KMS-11 (cell line): Measurements from ENCODE around the gene SEMA3D.
"Not testable (repeated sequence)": the region's sequence is repeated elsewhere in the genome, so short reads cannot be mapped to it uniquely, and the experiment has no call there.

ENCODE experiments used
- H2AFZ ChIP-seq: fragments of 200-600 bp; sonication (generic); 2 replicates; pipeline ENCODE4 v1.6.1; 2016; ENCODE audit warnings: antibody characterized with exemption, mixed run types, low read depth
- H3K27ac ChIP-seq: fragments of 200-600 bp; sonication (generic); 2 replicates; pipeline ENCODE4 v1.6.1; 2016; ENCODE audit warnings: mild to moderate bottlenecking, mixed run types
- H3K27me3 ChIP-seq: fragments of 200-600 bp; sonication (generic); 2 replicates; pipeline ENCODE4 v1.6.1; 2017; ENCODE audit warnings: mild to moderate bottlenecking, low read depth, mixed run types, moderate library complexity; ENCODE audit not compliant: insufficient read depth
- H3K36me3 ChIP-seq: fragments of 200-600 bp; sonication (generic); 2 replicates; pipeline ENCODE4 v1.6.1; 2017; ENCODE audit warnings: mild to moderate bottlenecking, mixed run types; ENCODE audit not compliant: insufficient read depth
- H3K4me1 ChIP-seq: fragments of 200-600 bp; sonication (generic); 2 replicates; pipeline ENCODE4 v1.6.1; 2016; ENCODE audit warnings: mild to moderate bottlenecking, low read depth, mixed run types; ENCODE audit not compliant: poor library complexity, severe bottlenecking
- H3K4me2 ChIP-seq: fragments of 200-600 bp; sonication (generic); 2 replicates; pipeline ENCODE4 v1.7.0; 2016; ENCODE audit warnings: mild to moderate bottlenecking, mixed run types
- H3K4me3 ChIP-seq: fragments of 200-600 bp; sonication (generic); IDR thresholded peaks from 2 replicates; pipeline ENCODE4 v1.6.1; 2017; ENCODE audit warnings: low read depth, low read length, mixed read lengths; ENCODE audit not compliant: insufficient read depth
- H3K79me2 ChIP-seq: fragments of 200-600 bp; sonication (generic); 2 replicates; pipeline ENCODE4 v1.6.1; 2016; ENCODE audit warnings: low read depth, mixed run types; ENCODE audit not compliant: insufficient read depth
- H3K9ac ChIP-seq: fragments of 200-600 bp; sonication (generic); 2 replicates; pipeline ENCODE4 v1.6.1; 2016; ENCODE audit warnings: mild to moderate bottlenecking, mixed run types
- H4K20me1 ChIP-seq: fragments of 200-600 bp; sonication (generic); 2 replicates; pipeline ENCODE4 v1.6.1; 2016; ENCODE audit warnings: mild to moderate bottlenecking, mixed run types; ENCODE audit not compliant: insufficient read depth
- CTCF ChIP-seq: fragments of 200-600 bp; sonication (generic); conservative IDR thresholded peaks from 2 replicates; pipeline ENCODE4 v1.6.1; 2017; ENCODE audit warnings: low read depth, mild to moderate bottlenecking, antibody characterized with exemption, low read length, moderate library complexity, mixed read lengths

SEMA3D gene

GRCh38 chr7:84997626-84998025, 189.2 kb downstream of the SEMA3D start:
- Histone ChIP-seq H3K4me2 (no peak overlapping the region), H3K27me3 (no peaks in the 10 kb centered on the region), H3K4me3 (no peak overlapping the region), H2AFZ (no peak overlapping the region), H4K20me1 (no peaks in the 10 kb centered on the region; the same call in 1 of the 2 replicates), H3K4me1 (no peaks in the 10 kb centered on the region), H3K36me3 (no peaks in the 10 kb centered on the region), H3K79me2 (no peaks in the 10 kb centered on the region), H3K9ac (no peak overlapping the region), H3K27ac (no peak overlapping the region)
- no peak for TF ChIP-seq CTCF

GRCh38 chr7:84992954-84993353, 193.9 kb downstream of the SEMA3D start:
- H2AFZ ChIP-seq, H3K27ac ChIP-seq, H3K9ac ChIP-seq, H3K4me3 ChIP-seq, H3K4me2 ChIP-seq, H3K27me3 ChIP-seq, H3K36me3 ChIP-seq, H4K20me1 ChIP-seq, H3K4me1 ChIP-seq, H3K79me2 ChIP-seq: not testable (repeated sequence)

- H3K27me3 ChIP-seq = no peaks in the 10 kb centered on the region
- H2AFZ ChIP-seq = peak overlapping the region; percentile 10; the same call in 1 of the 2 replicates
- no peak overlapping the region for H3K9ac ChIP-seq
- H3K4me2 ChIP-seq = peak overlapping the region; percentile 25; the same call in 1 of the 2 replicates
- TF ChIP-seq CTCF = no peak
- no peaks in the 10 kb centered on the region for H3K79me2 ChIP-seq
- 0 out of 2 replicates have a peak overlapping the region, but pooled peaks have one; percentile 6 for H3K27ac ChIP-seq
- H3K36me3 ChIP-seq = no peaks in the 10 kb centered on the region
- peaks cover 18% of the 10 kb centered on the region for H3K4me1 ChIP-seq
- H3K4me3 ChIP-seq = no peak overlapping the region
- H4K20me1 ChIP-seq = no peaks in the 10 kb centered on the region
Observed at GRCh38 chr7:84985073-84985784, 201.6 kb downstream of the SEMA3D start.

GRCh38 chr7:84982199-84982598, 204.7 kb downstream of the SEMA3D start:
- no peak for TF ChIP-seq CTCF

More at GRCh38 chr7:84982199-84982598, 204.7 kb downstream of the SEMA3D start:
- H2AFZ ChIP-seq = no peak overlapping the region
- H3K27ac ChIP-seq = no peak overlapping the region
- no peaks in the 10 kb centered on the region for H3K79me2 ChIP-seq
- no peak overlapping the region for H3K4me3 ChIP-seq
- no peaks in the 10 kb centered on the region for H3K36me3 ChIP-seq
- H3K4me2 ChIP-seq = no peak overlapping the region
- peaks cover 18% of the 10 kb centered on the region for H3K4me1 ChIP-seq
- no peaks in the 10 kb centered on the region for H4K20me1 ChIP-seq
- H3K27me3 ChIP-seq = no peaks in the 10 kb centered on the region
- H3K9ac ChIP-seq = no peak overlapping the region
